Endodermal cell (in vitro differentiated cells): ENCODE data around the gene RDM1. TPM values are rescaled to one million over a fixed set of nuclear protein-coding genes. Genes with fewer than 3 reads are reported as not detected.

ENCODE experiments used
- DNase-seq: peaks from one replicate; pipeline ENCODE4 v3.0.0-alpha.2; 2017
- H3K27ac ChIP-seq: 2 replicates; pipeline ENCODE4 v1.5.1; 2013; ENCODE audit warnings: mild to moderate bottlenecking, low read depth, low read length, moderate library complexity
- H3K27me3 ChIP-seq: 2 replicates; pipeline ENCODE4 v1.6.1; 2013; ENCODE audit warnings: mild to moderate bottlenecking, low read length, moderate library complexity; ENCODE audit not compliant: insufficient read depth, control insufficient read depth, poor library complexity, severe bottlenecking
- H3K36me3 ChIP-seq: 2 replicates; pipeline ENCODE4 v1.7.0; 2013; ENCODE audit warnings: mild to moderate bottlenecking, low read length, moderate library complexity; ENCODE audit not compliant: control insufficient read depth, insufficient read depth
- H3K4me1 ChIP-seq: one replicate; pipeline ENCODE4 v1.7.0; 2013; ENCODE audit warnings: low read length; ENCODE audit not compliant: control insufficient read depth, insufficient read depth
- H3K4me3 ChIP-seq: 2 replicates; pipeline ENCODE4 v1.5.1; 2013; ENCODE audit warnings: mild to moderate bottlenecking, low read length, moderate library complexity
- H3K9ac ChIP-seq: 2 replicates; pipeline ENCODE4 v1.6.1; 2013; ENCODE audit warnings: mild to moderate bottlenecking, low read length, moderate library complexity; ENCODE audit not compliant: poor library complexity, severe bottlenecking; ENCODE audit errors: extremely low read depth
- H3K9me3 ChIP-seq: 2 replicates; pipeline ENCODE4 v1.6.1; 2013; ENCODE audit warnings: mild to moderate bottlenecking, low read length, moderate library complexity; ENCODE audit not compliant: control insufficient read depth
- H3K27ac Mint-ChIP-seq: 2 replicates; pipeline ENCODE4 v1.8.0; 2020; ENCODE audit warnings: mixed read lengths
- H3K27me3 Mint-ChIP-seq: 2 replicates; pipeline ENCODE4 v1.8.0; 2021; ENCODE audit warnings: mild to moderate bottlenecking, mixed read lengths; ENCODE audit not compliant: insufficient read depth
- H3K36me3 Mint-ChIP-seq: 2 replicates; pipeline ENCODE4 v1.8.0; 2020; ENCODE audit warnings: low read depth, mixed read lengths
- H3K4me1 Mint-ChIP-seq: 2 replicates; pipeline ENCODE4 v1.8.0; 2020; ENCODE audit warnings: mixed read lengths
- H3K4me3 Mint-ChIP-seq: 2 replicates; pipeline ENCODE4 v1.8.0; 2020; ENCODE audit warnings: mild to moderate bottlenecking, moderate library complexity, mixed read lengths
- H3K9me3 Mint-ChIP-seq: 2 replicates; pipeline ENCODE4 v1.8.0; 2020; ENCODE audit warnings: mild to moderate bottlenecking, mixed read lengths
- CTCF ChIP-seq: fragments of 200-600 bp; sonication (generic); conservative IDR thresholded peaks from 2 replicates; pipeline ENCODE4 v1.5.0; 2021; ENCODE audit warnings: antibody characterized with exemption, mild to moderate bottlenecking
- WGBS, 2 experiments: methylation state at CpG; one replicate each; pipeline versions ENCODE4 v1.1.5 to v1.1.7; 2013; ENCODE audit warnings: missing lambda C conversion rate in 2 of 2, mixed read lengths in 1 of 2; ENCODE audit not compliant: insufficient coverage in 1 of 2, insufficient read length in 1 of 2; 5-methylcytosine and 5-hydroxymethylcytosine counted together
- total RNA-seq, 2 donors: library from RNA; stranded (reverse); fragmentation: NEBNext Ultra II Directional in 1 of 2; extraction: Animal tissue kit (Norgen Biotek cat#: 25700) in 1 of 2; gene quantifications; 2 replicates in 1 of 2; 3 replicates in 1 of 2; pipeline ENCODE4 v1.2.1, GENCODE V29; 2021

Gene RDM1
- total RNA-seq, 2 donors from 2014 or later: 5.3 to 14.2 TPM

GRCh38 chr17:35973333-35974260 lies 43.0 kb upstream of the RDM1 start:
- Histone ChIP-seq H3K4me1 (peaks cover 4% of the 10 kb centered on the region), H3K27ac (no peak overlapping the region), H3K9me3 (no peaks in the 10 kb centered on the region), H3K4me3 (no peak overlapping the region), H3K9ac (no peak overlapping the region), H3K27me3 (no peaks in the 10 kb centered on the region), H3K36me3 (no peaks in the 10 kb centered on the region)
- H3K9me3 Mint-ChIP-seq: no peaks in the 10 kb centered on the region
- H3K27me3 Mint-ChIP-seq: no peaks in the 10 kb centered on the region
- peak overlapping the region; percentile 14 for H3K27ac Mint-ChIP-seq
- H3K36me3 Mint-ChIP-seq: no peaks in the 10 kb centered on the region
- H3K4me3 Mint-ChIP-seq: no peak overlapping the region
- WGBS, 2 experiments: 85 to 90% methylated on average over 9 of the region's 10 CpGs
- no peak for TF ChIP-seq CTCF
- peaks cover 24% of the 10 kb centered on the region for H3K4me1 Mint-ChIP-seq
- DNase-seq: no peak

- peaks cover 24% of the 10 kb centered on the region for H3K4me1 Mint-ChIP-seq
Observed at GRCh38 chr17:35972945-35973332, 42.4 kb upstream of the RDM1 start.

GRCh38 chr17:35972535-35972934 lies 42.0 kb upstream of the RDM1 start:
- no peak for DNase-seq
- 93 to 96% methylated on average over 6 of the region's 6 CpGs for WGBS, 2 experiments

More at GRCh38 chr17:35972945-35973332, 42.4 kb upstream of the RDM1 start:
- no peak overlapping the region for H3K27ac ChIP-seq
- TF ChIP-seq CTCF: no peak
- WGBS, 2 experiments: 92 to 96% methylated on average over 2 to 4 of the region's 4 CpGs
- peak overlapping the region; percentile 14 for H3K27ac Mint-ChIP-seq
- no peak overlapping the region for H3K9ac ChIP-seq
- H3K27me3 Mint-ChIP-seq: no peaks in the 10 kb centered on the region
- no peaks in the 10 kb centered on the region for H3K36me3 Mint-ChIP-seq
- no peak for DNase-seq
- peaks cover 4% of the 10 kb centered on the region for H3K4me1 ChIP-seq
- no peak overlapping the region for H3K4me3 Mint-ChIP-seq
- no peaks in the 10 kb centered on the region for H3K9me3 Mint-ChIP-seq
- H3K27me3 ChIP-seq: no peaks in the 10 kb centered on the region
- H3K36me3 ChIP-seq: no peaks in the 10 kb centered on the region
- H3K9me3 ChIP-seq: no peaks in the 10 kb centered on the region
- H3K4me3 ChIP-seq: no peak overlapping the region

More at GRCh38 chr17:35972535-35972934, 42.0 kb upstream of the RDM1 start:
- Mint-ChIP-seq H3K36me3 (no peaks in the 10 kb centered on the region), H3K27ac (no peak overlapping the region), H3K9me3 (no peaks in the 10 kb centered on the region), H3K4me3 (no peak overlapping the region), H3K4me1 (peaks cover 24% of the 10 kb centered on the region), H3K27me3 (no peaks in the 10 kb centered on the region)
- no peak overlapping the region for H3K4me3 ChIP-seq
- H3K4me1 ChIP-seq: peaks cover 4% of the 10 kb centered on the region
- TF ChIP-seq CTCF: no peak
- H3K27me3 ChIP-seq: no peaks in the 10 kb centered on the region
- no peaks in the 10 kb centered on the region for H3K36me3 ChIP-seq
- no peak overlapping the region for H3K27ac ChIP-seq
- H3K9ac ChIP-seq: no peak overlapping the region
- H3K9me3 ChIP-seq: no peaks in the 10 kb centered on the region
